ENCODE data around the gene EHBP1.
A peak's percentile ranks its signal among the peaks of the same experiment; 100 is the strongest.

Gene EHBP1

GRCh38 chr2:62705007-62705829 lies at the start of gene EHBP1:
Gene EHBP1, plus strand, starts transcription at chr2:62705713. Its CDS starts 1,479 bp downstream, at chr2:62707192.
- peak; percentile 100 for DNase-seq

DNA sequence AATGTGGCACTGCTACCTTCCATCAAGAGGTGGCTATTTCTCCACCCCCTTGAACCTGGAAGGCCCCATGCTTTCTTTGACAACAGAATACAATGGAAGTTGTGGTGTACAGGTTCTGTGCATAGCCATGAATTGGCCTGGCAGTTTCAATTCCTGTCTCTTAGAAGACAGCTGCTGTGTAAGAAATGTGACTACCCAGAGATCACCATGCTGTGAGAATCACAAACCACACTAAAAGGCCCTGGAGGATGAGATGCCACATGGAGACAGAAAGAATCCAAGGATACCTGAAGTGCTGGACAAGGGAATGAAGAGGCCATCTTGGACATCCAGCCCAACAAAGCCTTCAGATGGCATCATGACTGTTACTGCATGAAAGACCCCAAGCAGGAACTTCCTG lies 47.7 kb upstream of the EHBP1 start:
- no peak for DNase-seq

GRCh38 chr2:62658891-62659290 lies 46.6 kb upstream of the EHBP1 start:
- DNase-seq = no peak

DNA sequence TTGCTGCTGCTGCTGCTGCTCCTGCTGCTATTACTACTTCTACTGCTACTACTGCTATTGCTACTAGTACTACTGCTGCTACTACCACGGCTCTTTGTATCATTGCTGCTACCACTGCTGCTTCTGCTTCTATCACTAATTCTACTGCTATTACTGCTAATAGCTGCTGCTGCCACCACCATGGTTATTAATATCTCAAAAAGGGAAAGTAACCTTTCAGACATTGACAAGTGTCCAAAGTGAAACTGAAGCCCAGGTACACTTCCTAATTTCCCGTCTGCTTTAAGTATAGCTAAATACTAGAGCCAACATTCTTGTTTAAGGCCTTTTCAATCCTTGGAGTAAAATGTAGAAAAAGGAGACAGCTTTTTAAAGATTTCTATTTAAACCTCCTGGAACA lies 45.4 kb upstream of the EHBP1 start:
- no peak for DNase-seq

GRCh38 chr2:62660582-62661262 lies 44.8 kb upstream of the EHBP1 start:
- no peak for DNase-seq

- DNase-seq = peak in 1 of 3 experiments; percentile 75
These were observed 44.3 kb upstream of the EHBP1 start for GRCh38 chr2:62661263-62661635.

GRCh38 chr2:62662131-62662530 lies 43.4 kb upstream of the EHBP1 start:
- DNase-seq = no peak

- peak; percentile 10 to 51 (median 22) for DNase-seq
These were observed 43.0 kb upstream of the EHBP1 start for GRCh38 chr2:62662554-62662953.

GRCh38 chr2:62663411-62663810 lies 42.1 kb upstream of the EHBP1 start:
- no peak for DNase-seq

DNA sequence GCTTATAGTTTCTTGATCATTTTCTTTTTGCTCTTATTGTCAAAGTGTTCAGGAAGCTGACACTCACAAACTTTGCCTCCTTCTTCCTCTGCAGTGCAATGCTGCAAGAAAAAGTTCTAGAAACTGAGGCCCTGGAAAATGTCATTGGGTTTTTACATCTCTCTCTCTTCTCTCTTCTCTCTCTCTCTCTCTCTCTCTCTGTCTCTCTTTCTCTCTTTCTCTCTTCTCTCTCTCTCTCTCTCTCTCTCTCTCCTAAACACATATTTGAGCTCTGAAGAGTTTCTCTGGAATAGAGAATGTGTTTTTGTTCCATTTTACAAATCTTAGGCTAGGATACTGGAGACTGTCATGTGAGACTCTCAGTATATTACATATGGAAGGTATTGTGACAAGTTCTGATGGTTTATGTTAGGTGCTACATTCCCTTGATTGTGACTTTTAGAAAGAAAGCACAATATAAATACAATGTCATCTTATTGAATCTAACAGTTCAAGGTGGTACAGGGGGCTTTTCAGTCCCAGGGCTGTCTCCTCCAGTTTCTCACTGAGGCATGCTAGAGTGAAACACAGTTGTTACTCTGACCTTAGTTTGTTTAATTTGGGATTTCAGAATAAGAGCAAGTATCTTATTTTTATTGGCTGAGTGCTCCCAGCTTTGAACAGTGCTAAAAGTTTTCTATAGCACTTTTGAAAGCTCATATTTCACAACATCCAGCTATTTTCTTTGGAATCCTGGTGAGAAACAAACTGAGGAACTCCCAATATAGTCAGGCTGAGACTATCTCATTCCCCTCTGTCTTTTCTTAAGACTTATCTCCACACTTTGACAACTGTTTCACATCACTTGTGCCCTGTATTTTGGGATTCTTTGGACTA lies 41.4 kb upstream of the EHBP1 start:
- no peak for DNase-seq

DNA sequence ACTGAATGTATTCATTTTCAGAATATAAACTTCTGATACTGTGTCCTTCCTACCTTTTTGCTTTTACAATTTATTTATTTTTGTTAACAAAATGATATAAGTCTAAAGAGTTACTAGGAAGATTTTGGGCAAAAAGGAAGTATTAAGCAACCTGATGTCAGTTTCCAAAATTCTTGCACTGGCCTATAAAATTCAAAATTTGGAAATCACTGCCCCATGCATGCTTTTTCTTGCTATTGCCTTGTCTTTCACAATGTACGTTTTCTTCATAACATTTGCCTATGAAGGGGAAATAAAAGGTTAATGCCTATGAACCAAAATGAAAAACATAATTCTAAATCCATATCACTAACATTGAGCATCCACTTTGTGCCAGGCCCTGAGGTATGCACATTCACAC lies 40.1 kb upstream of the EHBP1 start:
- no peak for DNase-seq

DNA sequence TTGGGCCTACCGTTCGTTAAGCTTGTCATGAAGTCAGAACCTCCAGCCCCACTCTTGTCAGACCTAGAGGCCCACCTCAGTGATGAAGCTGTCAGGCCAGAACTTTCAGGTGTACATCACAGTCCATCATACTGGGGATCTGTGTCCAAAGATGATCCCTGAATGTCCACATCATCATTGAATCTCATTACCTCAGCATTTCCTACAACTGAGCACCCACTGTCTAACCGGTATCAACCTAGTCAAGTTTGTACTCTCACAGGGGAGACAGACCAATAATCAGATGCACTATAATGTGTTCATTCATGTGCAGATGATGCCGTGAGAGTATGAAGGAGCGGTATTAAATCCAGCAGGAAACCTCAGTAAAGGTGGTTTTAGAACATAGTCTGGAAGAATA lies 36.3 kb upstream of the EHBP1 start:
- DNase-seq = no peak

DNA sequence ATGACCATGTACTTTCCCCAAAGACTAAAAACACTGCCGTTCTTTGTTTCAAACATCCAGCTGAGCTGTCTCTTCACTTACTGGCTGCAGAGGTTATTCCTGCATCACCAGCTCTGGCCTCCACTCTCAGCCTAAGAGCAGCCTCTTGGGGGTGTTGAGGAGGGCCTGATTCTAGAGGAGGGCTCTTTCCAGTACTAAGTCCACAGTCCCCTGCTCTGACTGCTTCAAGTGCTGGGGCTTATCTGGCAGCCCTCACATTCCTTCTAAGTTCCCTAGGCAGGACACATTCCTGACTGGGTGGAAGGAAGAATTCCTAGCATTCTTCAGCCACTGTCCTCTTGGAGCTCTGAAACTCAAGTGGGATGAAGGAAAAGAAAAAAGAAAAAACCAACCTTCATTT lies 32.9 kb upstream of the EHBP1 start:
- no peak for DNase-seq

- no peak for DNase-seq
These were observed 30.5 kb upstream of the EHBP1 start for GRCh38 chr2:62675062-62675461.

DNA sequence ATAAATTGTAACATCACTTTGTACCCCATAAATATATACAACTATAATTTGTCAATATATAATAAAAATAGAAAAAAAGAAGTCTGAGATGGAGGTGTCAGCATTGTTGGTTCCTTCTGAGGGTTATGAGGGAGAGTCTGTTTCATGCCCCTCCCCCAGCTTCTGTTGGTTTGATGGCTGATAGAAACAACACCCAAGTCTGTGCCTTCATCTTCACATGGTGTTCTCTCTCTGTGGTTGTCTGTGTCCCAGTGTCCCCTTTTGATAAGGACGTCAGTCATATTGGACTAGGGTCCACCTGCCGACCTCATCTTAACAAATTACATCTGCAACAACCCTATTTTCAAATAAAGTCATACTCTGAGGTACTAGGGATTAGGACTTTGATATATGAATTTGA lies 20.3 kb upstream of the EHBP1 start:
- DNase-seq = no peak

DNA sequence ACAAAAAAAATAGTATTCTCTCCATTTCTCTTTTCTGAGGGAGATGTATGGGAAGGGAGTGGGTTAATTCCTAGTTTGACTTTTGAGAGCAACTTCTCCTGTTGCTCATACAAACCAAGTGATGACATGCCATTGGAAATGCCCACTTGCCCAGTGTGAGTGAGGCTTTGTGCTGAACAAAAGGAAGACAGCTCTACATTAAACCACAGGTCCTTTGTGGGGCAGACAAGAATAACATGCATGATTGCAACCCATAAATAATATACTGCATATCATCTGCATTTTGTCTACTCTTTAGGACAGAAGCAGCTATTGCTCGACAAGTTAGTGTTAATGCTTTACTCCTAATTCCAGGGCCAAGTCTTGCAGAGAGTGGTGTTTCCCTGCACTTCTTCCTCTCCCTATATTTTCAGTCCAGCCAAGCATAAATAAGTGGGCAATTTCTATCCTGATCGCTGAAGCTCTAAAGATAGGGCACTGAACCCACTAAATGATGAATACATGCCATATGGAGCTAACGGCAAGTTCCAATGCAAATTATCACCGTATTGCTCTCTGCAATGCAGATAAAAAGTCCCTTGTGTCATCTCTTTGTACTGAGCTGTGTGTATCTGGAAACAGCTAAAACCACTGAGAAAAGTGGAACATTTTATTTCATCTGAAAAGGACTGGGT lies 19.4 kb upstream of the EHBP1 start:
- DNase-seq = peak in 1 of 3 experiments; percentile 41

DNA sequence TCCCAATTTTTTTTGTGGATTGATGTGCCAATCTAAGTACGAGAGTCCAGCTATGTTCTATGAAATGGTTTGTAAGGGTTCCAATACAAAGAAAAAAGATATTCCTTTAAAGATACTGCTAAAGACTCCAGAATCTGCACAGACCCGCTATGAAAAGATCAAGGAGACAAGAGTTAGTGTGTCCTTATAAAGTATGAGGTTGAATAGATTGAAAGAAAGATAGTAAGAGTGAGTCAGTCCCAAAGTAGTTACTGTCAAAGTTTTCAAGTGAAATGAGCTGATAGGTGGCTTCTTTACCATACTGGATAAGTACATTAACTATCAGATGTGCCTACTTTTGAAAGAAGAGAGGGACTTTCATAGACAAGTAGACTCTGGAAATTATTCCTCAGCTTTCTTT lies 17.9 kb upstream of the EHBP1 start:
- DNase-seq = no peak

DNA sequence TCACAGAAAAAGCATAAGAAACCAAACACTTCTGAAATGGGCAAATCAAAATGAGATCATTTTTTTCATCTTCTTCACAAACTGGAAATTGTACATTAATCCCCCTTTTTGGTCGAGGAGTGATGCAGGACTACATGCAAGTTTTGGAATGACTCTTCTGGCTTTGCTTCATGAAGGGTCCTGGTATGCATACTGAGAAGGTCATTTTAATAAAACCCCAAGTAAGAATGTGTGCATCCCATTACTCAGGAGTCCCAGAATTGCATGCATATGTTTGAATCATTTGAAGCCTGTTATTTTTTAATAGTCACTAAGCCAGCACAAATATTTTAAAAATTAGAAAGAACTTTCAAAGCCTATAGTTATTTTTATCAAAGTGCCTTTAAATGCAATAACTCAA lies 16.7 kb upstream of the EHBP1 start:
- no peak for DNase-seq

DNA sequence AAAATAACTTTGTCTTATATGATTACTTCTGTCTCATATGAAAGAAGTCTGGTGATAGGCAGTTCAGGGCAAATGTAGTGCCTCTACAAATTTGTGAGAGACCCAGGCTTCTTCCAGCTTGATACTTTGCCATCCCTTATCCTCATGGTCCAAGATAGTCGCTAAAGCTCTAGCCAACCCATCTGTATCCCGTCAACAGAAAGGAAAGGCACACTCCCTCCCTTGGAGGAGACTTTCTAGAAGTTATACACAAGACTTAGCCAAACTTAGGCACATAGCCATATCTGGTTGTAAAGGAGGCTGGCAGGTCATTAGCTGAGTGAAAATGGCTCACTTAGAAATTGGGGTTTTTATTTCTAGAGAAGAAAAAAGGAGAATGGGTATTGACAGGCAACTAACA lies 14.3 kb upstream of the EHBP1 start:
- no peak for DNase-seq

- no peak for DNase-seq
These were observed 13.3 kb upstream of the EHBP1 start for GRCh38 chr2:62692225-62692624.

DNA sequence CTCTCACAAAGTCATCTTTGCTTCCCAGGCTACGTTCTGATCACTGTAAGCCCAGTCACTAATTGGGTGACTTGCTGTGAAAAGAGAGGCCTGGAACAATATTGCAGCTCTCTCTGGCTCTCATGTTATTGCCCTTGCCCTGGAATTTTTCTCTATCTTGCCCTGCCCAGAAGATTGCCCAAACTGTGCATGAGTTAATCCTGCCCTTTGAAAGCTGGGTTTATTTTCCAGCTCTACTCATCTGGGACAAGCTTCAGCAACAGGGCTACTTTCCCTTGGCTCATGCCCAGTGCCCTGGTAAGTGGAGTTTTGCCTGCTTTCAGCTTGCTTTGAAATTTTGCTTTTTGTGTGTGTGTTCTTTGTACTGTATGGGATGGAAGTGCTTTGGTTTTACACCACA lies 6.9 kb upstream of the EHBP1 start:
- DNase-seq = no peak

DNA sequence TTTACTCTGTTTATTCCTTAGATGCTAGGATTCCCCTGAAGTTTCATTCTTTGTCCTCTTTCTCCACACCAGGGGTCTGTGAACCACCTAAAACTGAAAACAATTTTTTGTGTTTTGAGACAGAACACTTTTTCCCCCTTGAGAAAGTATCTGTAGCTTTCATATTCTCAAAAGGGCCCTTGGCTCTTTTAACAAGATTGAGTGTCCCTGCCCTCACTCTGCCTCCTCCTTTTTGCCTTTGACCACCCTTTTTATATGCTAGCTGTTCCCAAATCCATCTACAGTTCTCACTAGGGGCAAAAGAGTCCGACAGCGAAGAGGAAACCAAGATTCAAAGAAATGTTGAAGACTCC lies 883 bp upstream of the EHBP1 start:
- no peak for DNase-seq
